Head of caudate nucleus (tissue), 42 donors: Measurements from ENCODE around the gene BORCS8.

Experiments
- DNase-seq, 42 donors: peaks; one replicate each; pipeline versions ENCODE4 v3.0.0 to v3.0.0-alpha.2; 2020 to 2021; ENCODE audit warnings: mixed read lengths in 7 of 42
- intact Hi-C: fragments of 100-400 bp; cut with DNase I; formaldehyde crosslinking; loops from one replicate; pipeline ENCODE4 v1.15.0; 2022

The BORCS8 gene

GRCh38 chr19:19134687-19135158, 57.2 kb downstream of the BORCS8 start:
- intact Hi-C loops = no loop called here
- DNase-seq = peak in 10 of 42 donors; percentile 14 to 52 (median 35)

- intact Hi-C loops = no loop called here
- DNase-seq = peak in 27 of 42 donors; percentile 13 to 83 (median 50)
These were observed 58.0 kb downstream of the BORCS8 start for GRCh38 chr19:19133985-19134384.

GRCh38 chr19:19132912-19133311, 59.0 kb downstream of the BORCS8 start:
- intact Hi-C loops = no loop called here
- no peak for DNase-seq

- intact Hi-C loops = no loop called here
- DNase-seq = no peak
These were observed 60.0 kb downstream of the BORCS8 start for GRCh38 chr19:19131989-19132388.
